22Rv1 (cell line): ENCODE measurements around the gene LRP8.

Source experiments
- ZFX ChIP-seq: fragments of 450-650 bp; IDR thresholded peaks from 2 replicates; pipeline ENCODE4 v1.6.1; 2017; ENCODE audit warnings: antibody characterized with exemption, borderline replicate concordance
- TF ChIP-seq, protein P1 (sequence below): fragments of 450-650 bp; IDR thresholded peaks from 2 replicates; pipeline ENCODE4 v1.5.1; 2017; ENCODE audit warnings: mild to moderate bottlenecking

- TF ChIP-seq, protein P1, sequence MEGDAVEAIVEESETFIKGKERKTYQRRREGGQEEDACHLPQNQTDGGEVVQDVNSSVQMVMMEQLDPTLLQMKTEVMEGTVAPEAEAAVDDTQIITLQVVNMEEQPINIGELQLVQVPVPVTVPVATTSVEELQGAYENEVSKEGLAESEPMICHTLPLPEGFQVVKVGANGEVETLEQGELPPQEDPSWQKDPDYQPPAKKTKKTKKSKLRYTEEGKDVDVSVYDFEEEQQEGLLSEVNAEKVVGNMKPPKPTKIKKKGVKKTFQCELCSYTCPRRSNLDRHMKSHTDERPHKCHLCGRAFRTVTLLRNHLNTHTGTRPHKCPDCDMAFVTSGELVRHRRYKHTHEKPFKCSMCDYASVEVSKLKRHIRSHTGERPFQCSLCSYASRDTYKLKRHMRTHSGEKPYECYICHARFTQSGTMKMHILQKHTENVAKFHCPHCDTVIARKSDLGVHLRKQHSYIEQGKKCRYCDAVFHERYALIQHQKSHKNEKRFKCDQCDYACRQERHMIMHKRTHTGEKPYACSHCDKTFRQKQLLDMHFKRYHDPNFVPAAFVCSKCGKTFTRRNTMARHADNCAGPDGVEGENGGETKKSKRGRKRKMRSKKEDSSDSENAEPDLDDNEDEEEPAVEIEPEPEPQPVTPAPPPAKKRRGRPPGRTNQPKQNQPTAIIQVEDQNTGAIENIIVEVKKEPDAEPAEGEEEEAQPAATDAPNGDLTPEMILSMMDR: no peak
- TF ChIP-seq ZFX: no peak
Observed at GRCh38 chr1:53345996-53346813, 18.3 kb upstream of the LRP8 start.
